HG02840 (cell line): ENCODE measurements around the gene CLPSL2.

Source experiments
- ATAC-seq: cut with Tn5 transposase; IDR thresholded peaks from one replicate; pipeline ENCODE4 v1.9.1; 2021; ENCODE audit warnings: mild to moderate bottlenecking, moderate library complexity, moderate number of reproducible peaks; ENCODE audit not compliant: unreplicated experiment, low FRiP score

CLPSL2 gene

DNA sequence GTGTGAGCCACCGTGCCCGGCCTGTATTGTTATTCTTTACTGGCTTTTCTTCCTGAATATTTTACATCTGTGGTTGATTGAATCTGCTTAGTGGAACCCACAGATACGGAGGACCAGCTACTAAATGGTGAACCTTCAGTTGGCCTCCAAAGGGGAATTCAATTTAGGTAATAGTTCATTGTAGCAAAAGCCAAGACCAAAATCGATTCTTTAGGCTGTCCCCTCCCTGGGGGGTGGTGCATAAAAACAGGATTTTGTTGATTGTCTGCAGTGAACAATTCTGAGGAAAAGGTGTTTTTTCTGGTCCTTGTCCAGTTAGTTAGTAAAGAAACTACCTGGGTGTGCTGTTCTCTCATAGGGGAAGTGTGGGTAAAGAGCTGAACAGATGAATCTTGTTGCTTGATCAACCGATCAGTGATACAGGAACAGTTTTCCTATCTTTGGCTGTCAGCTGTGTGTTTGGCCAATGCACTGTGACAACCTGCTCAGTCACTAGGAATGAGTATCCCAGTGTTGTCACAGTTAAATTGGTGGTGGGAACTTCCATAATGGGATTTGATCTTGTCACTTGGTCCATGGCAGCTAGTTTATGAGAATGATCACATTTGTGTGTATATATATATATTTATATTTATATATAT, 48.3 kb downstream of the CLPSL2 start:
- no peak for ATAC-seq
